ENCODE data around the gene ANAPC1. TPM values are rescaled to one million over a fixed set of nuclear protein-coding genes. Genes with fewer than 3 reads are reported as not detected.
"Not testable (repeated sequence)": the region's sequence is repeated elsewhere in the genome, so short reads cannot be mapped to it uniquely, and the experiment has no call there.

The ANAPC1 gene
- total RNA-seq, 2 donors from 2014 or later = 15.7 to 19.3 TPM

DNA sequence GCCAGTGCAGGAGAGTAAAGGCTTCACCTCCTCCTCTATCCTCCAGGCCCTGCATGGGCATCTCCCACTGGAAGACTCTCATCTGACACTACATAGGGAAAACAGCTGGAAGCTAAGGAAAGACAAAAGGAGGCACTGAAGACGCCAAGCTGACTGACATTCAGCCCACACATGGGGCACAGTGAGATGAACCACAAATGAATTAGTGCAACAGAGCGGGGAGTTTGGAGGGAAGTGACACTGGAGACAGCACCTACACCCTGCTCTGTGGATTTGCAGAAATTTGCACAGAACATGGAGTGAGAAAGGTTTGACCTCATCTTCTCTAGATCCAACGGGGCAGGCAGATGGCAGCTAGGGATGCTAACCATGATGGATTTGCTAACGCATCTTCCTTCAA lies 119.8 kb downstream of the ANAPC1 start:
- ATAC-seq; DNase-seq; intact Hi-C loops (cut with DNase I): not testable (repeated sequence)

DNA sequence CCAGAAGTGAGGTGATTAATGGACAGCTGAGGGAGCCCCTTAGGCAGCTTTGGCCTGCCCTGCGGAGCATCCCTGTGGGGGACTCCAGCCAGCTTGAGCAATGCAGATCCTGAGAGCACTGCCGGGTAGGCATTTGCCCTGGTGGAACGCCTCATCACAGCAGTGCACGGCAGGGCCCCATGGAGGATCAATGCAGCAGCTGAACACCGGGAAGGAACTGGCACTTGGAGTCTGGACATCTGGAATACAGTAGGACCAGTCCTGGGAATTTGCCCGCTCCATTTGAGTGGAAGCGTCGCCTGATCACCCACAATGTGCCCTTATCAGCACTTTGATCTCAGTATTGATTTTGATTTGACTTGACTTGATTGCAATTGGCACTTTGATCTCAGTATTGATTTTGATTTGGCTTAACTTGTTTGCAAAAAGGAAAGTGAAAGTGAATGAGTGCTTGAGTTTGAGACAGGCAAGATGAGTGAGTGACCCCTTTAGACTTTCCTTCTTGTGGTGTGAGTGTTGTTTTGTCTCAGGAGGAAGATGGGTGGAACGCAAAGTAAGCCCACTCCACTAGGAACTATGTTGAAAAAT lies 123.2 kb downstream of the ANAPC1 start:
- ATAC-seq; DNase-seq; intact Hi-C loops (cut with DNase I): not testable (repeated sequence)

DNA sequence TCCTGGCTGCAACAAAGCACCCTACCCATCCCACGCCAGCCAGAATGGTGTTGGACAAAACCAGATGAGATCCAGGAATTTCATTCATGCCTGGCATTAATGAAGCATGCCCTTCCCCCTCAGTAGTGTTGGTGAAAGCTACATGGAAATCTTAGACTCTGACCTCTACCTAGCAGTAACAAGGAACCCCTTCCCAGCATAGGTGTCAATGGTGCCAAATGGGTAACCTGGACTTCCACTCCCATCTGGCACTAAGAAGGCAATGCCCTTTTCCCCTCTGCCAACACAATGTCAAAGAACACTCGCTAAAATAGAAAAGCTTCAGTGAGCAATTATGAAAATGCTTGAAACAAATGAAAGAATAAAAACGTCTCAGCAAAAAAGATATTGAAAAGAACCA lies 131.5 kb downstream of the ANAPC1 start:
- intact Hi-C loops (cut with DNase I); DNase-seq; ATAC-seq: not testable (repeated sequence)

DNA sequence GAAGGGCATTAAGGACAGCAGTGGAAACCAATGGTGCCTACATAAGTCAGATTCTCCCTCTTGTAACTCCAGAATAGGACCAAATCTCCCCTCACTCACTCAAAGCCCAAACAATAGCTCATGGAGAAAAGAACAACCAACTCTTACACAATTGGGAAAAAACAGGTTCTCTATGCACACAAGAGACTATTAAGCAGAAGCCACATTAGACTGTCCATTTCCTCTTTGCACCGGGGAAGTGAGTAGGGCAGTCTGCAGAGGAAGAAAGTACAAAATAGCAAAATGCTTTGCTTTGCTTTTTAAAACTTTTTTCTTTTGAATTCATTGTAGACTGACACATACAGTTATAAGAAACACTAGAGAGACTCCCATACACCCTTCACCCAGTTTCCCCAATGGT lies 133.4 kb downstream of the ANAPC1 start:
- DNase-seq; ATAC-seq; intact Hi-C loops (cut with DNase I): not testable (repeated sequence)

DNA sequence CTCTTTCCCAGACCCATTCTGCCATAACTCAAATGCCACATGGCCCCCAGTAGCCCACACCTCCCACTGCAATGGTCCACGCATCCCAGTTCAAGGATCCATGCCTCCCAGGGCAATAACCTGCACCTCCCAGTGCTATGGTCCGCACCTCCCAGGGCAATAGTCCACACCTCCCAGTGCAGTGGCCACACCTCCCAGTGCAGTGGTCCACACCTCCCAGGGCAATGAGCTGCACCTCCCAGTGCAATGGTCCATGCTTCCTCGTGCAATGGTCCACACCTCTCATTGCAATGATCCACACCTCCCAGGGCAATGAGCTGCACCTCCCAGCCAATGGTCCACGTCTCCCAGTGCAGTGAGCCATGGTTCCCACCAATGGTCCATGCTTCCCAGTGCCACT lies 135.6 kb downstream of the ANAPC1 start:
- intact Hi-C loops (cut with DNase I); ATAC-seq; DNase-seq: not testable (repeated sequence)

DNA sequence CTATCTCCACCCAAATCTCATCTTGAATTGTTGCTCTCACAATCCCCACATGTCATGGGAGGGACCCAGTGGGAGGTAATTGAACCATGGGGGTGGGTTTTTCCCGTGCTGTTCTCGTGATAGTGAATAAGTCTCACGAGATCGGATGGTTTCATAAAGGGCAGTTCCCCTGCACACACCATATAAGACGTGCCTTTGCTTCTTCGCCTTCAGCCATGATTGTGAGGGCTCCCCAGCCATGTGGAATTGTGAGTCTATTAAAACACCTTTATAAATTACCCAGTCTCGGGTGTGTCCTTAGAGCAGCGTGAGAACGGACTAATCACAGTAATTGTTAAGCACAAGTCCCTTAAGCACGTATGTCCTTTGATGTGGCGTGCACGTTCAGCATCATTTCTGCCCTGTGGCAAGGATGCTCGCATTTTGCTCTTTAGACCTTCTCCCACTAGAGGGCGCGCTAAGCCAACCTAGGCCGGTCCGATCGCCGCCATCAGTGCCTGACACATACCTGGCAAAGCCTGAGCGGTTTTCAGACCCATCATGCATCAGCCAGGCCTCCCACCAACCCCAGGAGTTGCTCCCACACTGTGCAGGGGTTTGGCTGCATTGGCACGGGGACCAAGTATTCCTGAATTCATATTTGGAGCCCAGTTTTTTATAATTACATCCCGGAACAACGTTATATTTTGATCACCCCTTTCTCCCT lies 136.4 kb downstream of the ANAPC1 start:
- DNase-seq = peak; percentile 57
- ATAC-seq = peak; percentile 87 to 92
- intact Hi-C loops (cut with DNase I) = not testable (repeated sequence)

DNA sequence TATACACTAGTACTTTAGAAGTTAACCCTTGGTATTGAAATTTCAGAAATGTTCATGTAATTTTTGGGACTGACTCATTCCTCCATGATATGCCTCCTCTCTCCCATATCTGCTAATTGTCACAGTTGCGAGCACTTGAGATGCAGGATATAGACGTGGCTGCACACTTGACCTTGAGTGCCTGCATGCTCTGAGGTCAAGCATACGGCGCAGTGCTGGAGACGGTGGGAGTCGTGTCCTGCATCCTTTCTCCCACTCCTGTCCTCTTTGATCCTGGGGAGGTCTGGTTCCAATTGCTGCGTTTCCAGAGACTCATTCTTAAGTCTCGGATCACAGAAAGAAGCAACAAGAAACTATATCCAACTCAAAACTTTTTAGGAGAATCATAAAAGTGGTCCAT lies 139.2 kb downstream of the ANAPC1 start:
- ATAC-seq; intact Hi-C loops (cut with DNase I); DNase-seq: not testable (repeated sequence)

DNA sequence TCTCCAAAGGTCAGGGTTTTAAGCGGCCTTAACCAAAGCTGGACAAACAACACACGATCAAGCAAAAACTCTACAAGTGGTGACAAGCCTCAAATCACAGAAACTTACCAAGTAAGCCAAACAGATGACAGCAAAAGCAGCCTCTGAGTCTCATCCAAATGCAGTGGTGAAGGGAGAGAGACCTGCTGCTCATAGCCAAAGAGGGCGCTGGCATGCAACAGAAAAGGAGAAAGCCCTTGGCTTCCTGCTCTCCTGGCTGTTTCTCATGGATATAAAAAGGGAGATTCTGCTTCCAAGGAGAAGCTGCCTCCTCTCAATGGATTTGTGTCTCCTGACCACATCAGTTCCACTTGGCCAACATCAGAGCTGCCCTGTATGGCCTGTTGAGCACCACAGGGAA lies 142.5 kb downstream of the ANAPC1 start:
- ATAC-seq; DNase-seq; intact Hi-C loops (cut with DNase I): not testable (repeated sequence)

DNA sequence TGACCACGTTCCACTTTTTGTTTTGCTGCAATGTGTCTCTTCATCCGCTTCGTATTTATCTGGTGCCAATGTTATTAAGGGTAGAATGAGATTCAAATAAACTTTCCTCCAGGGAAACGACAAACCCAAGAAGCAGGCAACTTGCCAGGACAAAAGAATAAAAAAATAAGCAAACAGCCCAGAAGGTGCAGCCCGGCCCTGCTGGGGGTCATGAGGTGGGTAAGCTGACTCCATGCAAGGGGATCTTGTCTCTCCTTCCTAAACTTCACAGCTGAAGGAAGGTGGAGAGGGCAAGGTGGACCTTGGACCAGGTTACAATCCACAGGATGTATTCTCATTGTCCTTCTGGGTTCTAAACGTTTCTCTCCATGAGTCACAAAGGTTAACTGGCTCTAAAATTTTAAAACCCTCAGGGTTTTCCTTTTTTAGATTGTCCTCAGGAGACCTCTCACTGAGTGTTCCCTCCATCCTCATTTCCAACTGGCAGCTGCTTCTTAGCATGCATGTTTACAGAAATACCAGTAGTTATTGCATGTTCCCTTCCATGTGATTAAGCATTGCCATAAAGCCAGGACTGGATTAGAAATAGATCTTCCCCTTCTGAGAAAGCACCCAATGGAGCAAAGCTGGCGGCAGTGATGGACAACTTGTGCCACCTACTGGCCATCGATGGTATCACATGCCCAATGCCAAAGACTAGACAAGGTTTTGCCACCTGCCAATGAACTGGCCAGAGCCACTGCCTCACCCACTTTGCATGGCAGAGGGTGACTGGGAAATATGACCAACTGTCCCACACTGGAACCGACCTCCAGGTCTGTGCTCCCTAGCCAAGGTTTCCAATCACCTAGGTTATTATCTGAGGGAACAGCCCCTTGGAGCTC lies 147.9 kb downstream of the ANAPC1 start:
- ATAC-seq = peak; percentile 90 to 94
- intact Hi-C loops (cut with DNase I); DNase-seq: not testable (repeated sequence)

DNA sequence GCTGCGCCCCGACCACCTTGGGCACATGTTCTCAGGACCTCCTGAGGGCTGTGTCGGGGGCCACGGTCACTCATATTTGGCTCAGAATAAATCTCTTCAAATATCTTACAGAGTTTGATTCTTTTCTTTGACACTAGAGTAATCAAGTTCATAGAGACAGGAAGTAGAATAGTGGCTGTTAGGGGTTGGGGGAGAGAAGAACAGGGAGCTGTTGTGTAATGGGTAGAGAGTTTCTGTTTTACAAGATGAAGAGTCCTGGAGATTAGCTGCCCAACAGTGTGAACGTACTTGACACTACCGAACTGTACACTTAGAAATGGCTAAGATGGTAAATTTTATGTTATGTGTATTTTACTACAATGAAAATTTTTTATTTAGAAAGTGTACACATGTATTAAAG lies 148.6 kb downstream of the ANAPC1 start:
- DNase-seq; intact Hi-C loops (cut with DNase I); ATAC-seq: not testable (repeated sequence)

DNA sequence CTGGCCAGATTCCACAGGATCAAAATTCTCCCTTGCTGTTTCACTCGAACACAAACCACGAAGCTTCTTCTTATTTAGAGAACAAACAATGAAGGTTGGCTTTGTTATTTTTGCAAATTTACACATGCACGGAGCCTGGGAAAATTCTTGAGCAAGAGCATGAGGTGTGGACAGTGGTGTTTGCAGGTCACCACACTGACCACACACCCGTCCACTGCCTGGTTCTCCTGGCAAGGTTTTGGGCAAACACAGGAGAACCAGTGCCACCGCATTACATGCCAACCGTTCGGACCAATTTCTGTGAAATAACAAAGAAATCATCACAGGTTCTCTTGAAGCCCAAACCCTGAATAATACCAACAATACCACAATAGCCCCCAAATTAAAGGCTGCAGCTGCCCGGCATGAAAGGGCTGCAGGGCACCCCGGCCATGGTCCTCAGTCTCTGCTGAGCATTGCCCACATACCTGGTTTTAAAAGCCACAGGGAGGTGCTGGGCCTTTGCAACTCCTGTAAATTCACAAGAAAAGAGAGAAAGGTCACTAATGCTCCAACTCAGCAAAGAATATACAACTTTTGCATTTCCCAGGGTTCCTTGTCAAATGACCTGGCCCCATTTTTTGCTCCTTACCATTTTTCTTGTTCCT lies 154.1 kb downstream of the ANAPC1 start:
- intact Hi-C loops (cut with DNase I); DNase-seq; ATAC-seq: not testable (repeated sequence)

DNA sequence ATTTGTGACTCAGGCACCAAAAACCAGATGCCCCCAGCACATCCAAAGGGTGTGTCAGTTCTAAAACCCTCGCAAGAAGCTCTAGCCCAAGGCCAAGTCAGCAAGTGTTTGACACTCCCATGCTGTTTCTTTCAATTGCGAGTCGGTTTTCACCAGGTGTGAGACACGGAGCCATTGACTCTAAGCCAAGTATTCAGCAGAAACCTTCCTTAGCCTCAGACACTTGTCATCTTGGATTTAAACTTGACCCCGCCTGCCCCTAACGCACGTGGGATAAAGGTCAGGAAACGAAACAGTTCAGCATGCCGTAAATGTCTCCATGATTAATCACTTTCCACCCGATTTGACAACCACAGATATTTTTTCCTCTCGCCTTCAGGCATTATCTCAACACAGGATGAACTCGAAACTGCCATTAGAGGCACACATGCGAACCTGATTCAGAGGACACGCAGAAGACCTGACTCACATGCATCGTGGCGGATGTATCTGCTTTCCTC lies 156.3 kb downstream of the ANAPC1 start:
- intact Hi-C loops (cut with DNase I); DNase-seq; ATAC-seq: not testable (repeated sequence)

DNA sequence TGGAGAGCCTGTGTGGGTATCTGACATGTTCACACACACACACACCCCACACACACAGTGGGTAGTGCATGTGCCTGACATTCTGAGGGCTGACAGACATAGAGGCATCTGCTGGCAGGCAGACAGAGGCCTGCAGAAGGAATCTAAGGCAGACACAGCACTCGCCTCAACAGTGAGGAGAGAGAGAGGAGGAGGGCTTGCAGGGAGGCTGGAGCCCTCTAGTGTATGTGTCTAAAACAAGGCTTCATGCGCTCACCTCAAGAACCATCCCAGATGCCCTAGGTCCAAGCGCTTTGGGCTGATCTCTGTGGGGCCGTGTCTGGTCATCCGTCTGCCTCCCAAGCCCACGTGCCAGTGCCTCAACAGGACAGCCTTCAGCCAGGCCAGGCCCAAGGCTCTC lies 158.3 kb downstream of the ANAPC1 start:
- peak; percentile 74 to 83 for ATAC-seq
- intact Hi-C loops (cut with DNase I); DNase-seq: not testable (repeated sequence)

DNA sequence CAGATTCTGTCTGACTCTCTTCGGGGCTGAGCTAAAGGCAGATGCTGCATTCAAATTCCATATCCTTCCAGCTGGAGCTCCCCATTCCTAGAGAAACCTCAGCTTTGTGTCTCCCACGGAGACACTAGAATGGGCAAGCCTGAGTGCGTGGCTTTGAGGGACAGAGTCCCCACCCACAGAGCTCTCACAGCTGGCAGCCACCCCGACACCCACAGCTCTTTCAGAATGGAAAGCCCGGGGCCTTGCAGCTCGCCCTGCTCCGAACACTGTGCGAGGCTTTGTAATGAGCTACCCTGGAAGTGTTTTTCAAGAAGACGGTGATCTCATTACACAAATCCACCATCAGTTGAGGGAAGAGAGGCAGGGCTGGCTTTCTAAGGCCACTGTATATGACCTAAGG lies 164.4 kb downstream of the ANAPC1 start:
- not testable (repeated sequence) for ATAC-seq, DNase-seq
- intact Hi-C loops (cut with DNase I) = loop anchor here in 1 of 2 donors (5.0 kb wide), 1 partner anchor 612 kb away; no protein-coding TSS in a partner anchor

Small RNA genes lying within 50 kb of the gene (microRNA-seq; reads per million reads assigned to microRNA genes)
- 0 reads per million in 2 donors for gene MIR4771-2

Other genes starting within 250 kb of the ANAPC1 start
- gene MERTK, start 14.4 kb upstream of the ANAPC1 start, total RNA-seq = 10 to 100 TPM; 11.8 to 12.6 TPM
- 10 to 100 TPM in 1 of 2 donors, 1 to 10 TPM in 1; 8.1 to 14.7 TPM for gene TMEM87B, start 171.1 kb upstream of the ANAPC1 start, total RNA-seq